GM23248 (cell line): Measurements from ENCODE around the gene SIRT7.

Source experiments
- EZH2 ChIP-seq: fragments of 200-600 bp; sonication (generic); IDR thresholded peaks from 2 replicates; pipeline ENCODE4 v1.6.1; 2018; ENCODE audit warnings: antibody characterized with exemption, mild to moderate bottlenecking; ENCODE audit not compliant: insufficient read depth, poor library complexity, severe bottlenecking
- EZH2phosphoT487 ChIP-seq: fragments of 200-600 bp; sonication (generic); IDR thresholded peaks from 2 replicates; pipeline ENCODE4 v1.6.1; 2018; ENCODE audit warnings: antibody characterized with exemption, moderate library complexity, mild to moderate bottlenecking, low read depth; ENCODE audit not compliant: insufficient read depth

GRCh38 chr17:81911969-81912368 lies 6.0 kb downstream of the SIRT7 start:
- TF ChIP-seq EZH2phosphoT487 (no peak), EZH2 (no peak)
